HG03103 (cell line): ENCODE measurements around the gene LAMB4.

ENCODE experiments used
- ATAC-seq: cut with Tn5 transposase; IDR thresholded peaks from one replicate; pipeline ENCODE4 v1.9.1; 2021; ENCODE audit warnings: low read depth; ENCODE audit not compliant: unreplicated experiment

LAMB4 gene

GRCh38 chr7:108079648-108080591, 50.2 kb downstream of the LAMB4 start:
- ATAC-seq, result no peak

- ATAC-seq, result no peak
Measured at GRCh38 chr7:108079276-108079647, 50.9 kb downstream of the LAMB4 start.

- ATAC-seq, result no peak
Measured at GRCh38 chr7:108078691-108079090, 51.5 kb downstream of the LAMB4 start.

GRCh38 chr7:108078211-108078673, 51.9 kb downstream of the LAMB4 start:
- no peak for ATAC-seq

GRCh38 chr7:108077709-108078108, 52.5 kb downstream of the LAMB4 start:
- no peak for ATAC-seq

- ATAC-seq, result no peak
Measured at GRCh38 chr7:108076156-108076555, 54.0 kb downstream of the LAMB4 start.

GRCh38 chr7:108073305-108074070, 56.7 kb downstream of the LAMB4 start:
- ATAC-seq, result no peak

- no peak for ATAC-seq
Measured at GRCh38 chr7:108072739-108073138, 57.4 kb downstream of the LAMB4 start.

- ATAC-seq, result no peak
Measured at GRCh38 chr7:108072116-108072515, 58.0 kb downstream of the LAMB4 start.

- ATAC-seq, result no peak
Measured at GRCh38 chr7:108071551-108071950, 58.6 kb downstream of the LAMB4 start.

GRCh38 chr7:108069646-108070045, 60.5 kb downstream of the LAMB4 start:
- ATAC-seq, result no peak

- ATAC-seq, result no peak
Measured at GRCh38 chr7:108067844-108068243, 62.3 kb downstream of the LAMB4 start.

GRCh38 chr7:108066486-108066885, 63.7 kb downstream of the LAMB4 start:
- no peak for ATAC-seq

- no peak for ATAC-seq
Measured at GRCh38 chr7:108063520-108063933, 66.6 kb downstream of the LAMB4 start.

GRCh38 chr7:108062250-108063014, 67.7 kb downstream of the LAMB4 start:
- no peak for ATAC-seq

GRCh38 chr7:108059526-108059925, 70.6 kb downstream of the LAMB4 start:
- no peak for ATAC-seq

- ATAC-seq, result no peak
Measured at GRCh38 chr7:108057951-108058481, 72.1 kb downstream of the LAMB4 start.

GRCh38 chr7:108055611-108056021, 74.5 kb downstream of the LAMB4 start:
- ATAC-seq, result no peak

- ATAC-seq, result no peak
Measured at GRCh38 chr7:108054537-108054936, 75.6 kb downstream of the LAMB4 start.

GRCh38 chr7:108053250-108053649, 76.9 kb downstream of the LAMB4 start:
- no peak for ATAC-seq
